ENCODE data around the gene ACTN4. TPM values are rescaled to one million over a fixed set of nuclear protein-coding genes. Genes with fewer than 3 reads are reported as not detected.

The ACTN4 gene
- total RNA-seq, 5 donors from 2014 or later (not counting 1 experiment from before 2014, with no cell fraction given): 100.0 to 201 (median 175) TPM

- Histone ChIP-seq H3K36me3 (ENCODE audit: control insufficient read depth in 2 of 2, extremely low read depth in 1 of 2, insufficient read depth in 1 of 2, low read length in 1 of 2) (no peaks in the 10 kb centered on the region), H3K4me1 (ENCODE audit: control insufficient read depth in 1 of 2, extremely low read depth in 1 of 2, insufficient read depth in 2 of 2, low read length in 2 of 2) (peaks cover 13 to 92% of the 10 kb centered on the region in 2 experiments), H3K4me3 (ENCODE audit: control insufficient read depth in 1 of 2, extremely low read depth in 1 of 2, low read length in 1 of 2) (no peak overlapping the region), H3K27ac (ENCODE audit: low read length) (peak overlapping the region; percentile 77), H3K27me3 (replicated peaks in 1 of 2; ENCODE audit: control insufficient read depth in 2 of 2, extremely low read depth in 1 of 2, insufficient read depth in 2 of 2, low read length in 1 of 2) (no peaks in the 10 kb centered on the region), H3K9me3 (no peaks in the 10 kb centered on the region)
- Mint-ChIP-seq H3K27me3 (no peaks in the 10 kb centered on the region), H3K27ac (peak overlapping the region; percentile 76 to 84), H3K4me1 (peaks cover 77 to 98% (median 90%) of the 10 kb centered on the region in 3 donors), H3K9me3 (no peaks in the 10 kb centered on the region), H3K4me3 (no peak overlapping the region), H3K36me3 (peaks cover 13% of the 10 kb centered on the region)
- no peak for ATAC-seq (replicated peaks in 1 of 4)
- no peak for DNase-seq
- ChIA-PET CTCF (no interaction called here), POLR2A (interaction anchor here in 1 of 2 donors (0.6 kb wide), 1 partner anchor 35 kb away, joined by 5 read pairs; the partner anchor contains the start of gene ACTN4)
- WGBS (ENCODE audit: insufficient coverage): 94% methylated on average over 5 of the region's 7 CpGs
Measured at GRCh38 chr19:38682872-38683392, 35.5 kb downstream of the ACTN4 start.

- ATAC-seq (replicated peaks in 1 of 4): peak; percentile 26 to 68 (median 48)
- ChIA-PET CTCF (no interaction called here), POLR2A (interaction anchor here in 1 of 2 donors (0.6 kb wide), 1 partner anchor 36 kb away, joined by 6 read pairs; no protein-coding TSS in a partner anchor)
- Histone ChIP-seq H3K27me3 (replicated peaks in 1 of 2; ENCODE audit: control insufficient read depth in 2 of 2, extremely low read depth in 1 of 2, insufficient read depth in 2 of 2, low read length in 1 of 2) (no peaks in the 10 kb centered on the region), H3K27ac (ENCODE audit: low read length) (peak overlapping the region; percentile 77), H3K4me3 (ENCODE audit: control insufficient read depth in 1 of 2, extremely low read depth in 1 of 2, low read length in 1 of 2) (no peak overlapping the region), H3K36me3 (ENCODE audit: control insufficient read depth in 2 of 2, extremely low read depth in 1 of 2, insufficient read depth in 1 of 2, low read length in 1 of 2) (no peaks in the 10 kb centered on the region), H3K4me1 (ENCODE audit: control insufficient read depth in 1 of 2, extremely low read depth in 1 of 2, insufficient read depth in 2 of 2, low read length in 2 of 2) (peaks cover 13 to 91% of the 10 kb centered on the region in 2 experiments), H3K9me3 (no peaks in the 10 kb centered on the region)
- Mint-ChIP-seq H3K36me3 (peaks cover 13% of the 10 kb centered on the region), H3K4me3 (peak overlapping the region in 1 of 3 donors; percentile 8), H3K27me3 (no peaks in the 10 kb centered on the region), H3K9me3 (no peaks in the 10 kb centered on the region), H3K4me1 (peaks cover 71 to 92% (median 84%) of the 10 kb centered on the region in 3 donors), H3K27ac (peak overlapping the region; percentile 76 to 84)
- DNase-seq: peak in 30 of 35 experiments; percentile 16 to 69 (median 40)
- WGBS (ENCODE audit: insufficient coverage): 78% methylated on average over 4 of the region's 10 CpGs
Measured at GRCh38 chr19:38683393-38684077, 36.1 kb downstream of the ACTN4 start.

- no peak overlapping the region for H3K4me3 ChIP-seq (ENCODE audit: control insufficient read depth in 1 of 2, extremely low read depth in 1 of 2, low read length in 1 of 2)
- Mint-ChIP-seq H3K9me3 (no peaks in the 10 kb centered on the region), H3K4me3 (peak overlapping the region in 1 of 3 donors; percentile 8), H3K27ac (peak overlapping the region; percentile 76 to 84), H3K36me3 (peaks cover 14% of the 10 kb centered on the region), H3K4me1 (peaks cover 64 to 88% (median 78%) of the 10 kb centered on the region in 3 donors), H3K27me3 (no peaks in the 10 kb centered on the region)
- peak in 30 of 35 experiments; percentile 12 to 66 (median 36) for DNase-seq
- H3K4me1 ChIP-seq (ENCODE audit: control insufficient read depth in 1 of 2, extremely low read depth in 1 of 2, insufficient read depth in 2 of 2, low read length in 2 of 2): peaks cover 13 to 83% of the 10 kb centered on the region in 2 experiments
- peak overlapping the region; percentile 77 for H3K27ac ChIP-seq (ENCODE audit: low read length)
- no peaks in the 10 kb centered on the region for H3K9me3 ChIP-seq
- peak in 2 of 4 experiments; percentile 14 to 21 for ATAC-seq (replicated peaks in 1 of 4)
- H3K27me3 ChIP-seq (replicated peaks in 1 of 2; ENCODE audit: control insufficient read depth in 2 of 2, extremely low read depth in 1 of 2, insufficient read depth in 2 of 2, low read length in 1 of 2): no peaks in the 10 kb centered on the region
- WGBS (ENCODE audit: insufficient coverage): no CpG with 5 or more reads among the region's 7 CpGs
- ChIA-PET CTCF (no interaction called here), POLR2A (interaction anchor here in 1 of 2 donors (0.6 kb wide), 1 partner anchor 36 kb away, joined by 6 read pairs; no protein-coding TSS in a partner anchor)
- no peaks in the 10 kb centered on the region for H3K36me3 ChIP-seq (ENCODE audit: control insufficient read depth in 2 of 2, extremely low read depth in 1 of 2, insufficient read depth in 1 of 2, low read length in 1 of 2)
Measured at GRCh38 chr19:38684078-38684861, 36.8 kb downstream of the ACTN4 start.

- H3K9me3 ChIP-seq: no peaks in the 10 kb centered on the region
- no peaks in the 10 kb centered on the region for H3K36me3 ChIP-seq (ENCODE audit: control insufficient read depth in 2 of 2, extremely low read depth in 1 of 2, insufficient read depth in 1 of 2, low read length in 1 of 2)
- 97% methylated on average over 11 of the region's 15 CpGs for WGBS (ENCODE audit: insufficient coverage)
- peaks cover 17% of the 10 kb centered on the region for H3K36me3 Mint-ChIP-seq
- ATAC-seq (replicated peaks in 1 of 4) (no peak), DNase-seq (no peak)
- no peaks in the 10 kb centered on the region for H3K27me3 Mint-ChIP-seq
- H3K4me1 ChIP-seq (ENCODE audit: control insufficient read depth in 1 of 2, extremely low read depth in 1 of 2, insufficient read depth in 2 of 2, low read length in 2 of 2): peaks cover 13 to 77% of the 10 kb centered on the region in 2 experiments
- POLR2A ChIA-PET: no interaction called here
- peaks cover 57 to 86% (median 74%) of the 10 kb centered on the region in 3 donors for H3K4me1 Mint-ChIP-seq
- peak overlapping the region in 1 of 3 donors; percentile 50 for H3K4me3 Mint-ChIP-seq
- H3K4me3 ChIP-seq (ENCODE audit: control insufficient read depth in 1 of 2, extremely low read depth in 1 of 2, low read length in 1 of 2): no peak overlapping the region
- no peaks in the 10 kb centered on the region for H3K9me3 Mint-ChIP-seq
- H3K27me3 ChIP-seq (replicated peaks in 1 of 2; ENCODE audit: control insufficient read depth in 2 of 2, extremely low read depth in 1 of 2, insufficient read depth in 2 of 2, low read length in 1 of 2): no peaks in the 10 kb centered on the region
- peak overlapping the region; percentile 70 to 71 for H3K27ac Mint-ChIP-seq
- peak overlapping the region; percentile 77 for H3K27ac ChIP-seq (ENCODE audit: low read length)
- CTCF ChIA-PET: interaction anchor here (0.6 to 1.4 kb wide), 2 partner anchors 9 to 297 kb away, joined by 4 to 7 read pairs; partner anchors contain the start of gene GGN (in 1 of the 2)
Measured at GRCh38 chr19:38684862-38685665, 37.6 kb downstream of the ACTN4 start.

- Histone ChIP-seq H3K27ac (ENCODE audit: low read length) (peak overlapping the region; percentile 74), H3K4me1 (ENCODE audit: control insufficient read depth in 1 of 2, extremely low read depth in 1 of 2, insufficient read depth in 2 of 2, low read length in 2 of 2) (peaks cover 11 to 75% of the 10 kb centered on the region in 2 experiments), H3K4me3 (ENCODE audit: control insufficient read depth in 1 of 2, extremely low read depth in 1 of 2, low read length in 1 of 2) (no peak overlapping the region), H3K36me3 (ENCODE audit: control insufficient read depth in 2 of 2, extremely low read depth in 1 of 2, insufficient read depth in 1 of 2, low read length in 1 of 2) (no peaks in the 10 kb centered on the region), H3K27me3 (replicated peaks in 1 of 2; ENCODE audit: control insufficient read depth in 2 of 2, extremely low read depth in 1 of 2, insufficient read depth in 2 of 2, low read length in 1 of 2) (no peaks in the 10 kb centered on the region), H3K9me3 (no peaks in the 10 kb centered on the region)
- DNase-seq (peak in 1 of 35 experiments; percentile 42), ATAC-seq (replicated peaks in 1 of 4) (no peak)
- no peaks in the 10 kb centered on the region for H3K9me3 Mint-ChIP-seq
- H3K4me3 Mint-ChIP-seq: peak overlapping the region in 1 of 3 donors; percentile 50
- ChIA-PET POLR2A (no interaction called here), CTCF (interaction anchor here (0.6 to 1.4 kb wide), 7 partner anchors 10 to 298 kb away, joined by 3 to 9 read pairs (median 5); partner anchors contain the start of gene GGN (in 1 of the 2))
- WGBS (ENCODE audit: insufficient coverage): 51% methylated on average over 3 of the region's 10 CpGs
- H3K4me1 Mint-ChIP-seq: peaks cover 49 to 84% (median 72%) of the 10 kb centered on the region in 3 donors
- H3K27ac Mint-ChIP-seq: peak overlapping the region; percentile 70 to 85
- H3K27me3 Mint-ChIP-seq: no peaks in the 10 kb centered on the region
- H3K36me3 Mint-ChIP-seq: peaks cover 17% of the 10 kb centered on the region
Measured at GRCh38 chr19:38685666-38686529, 38.4 kb downstream of the ACTN4 start.

Data from T-cell (primary cell).